Tibial nerve (tissue), 3 donors: ENCODE data around the gene MAB21L2.

Source experiments
- POLR2A ChIP-seq, 2 donors: fragments of 450-650 bp; IDR thresholded peaks; one replicate each; pipeline ENCODE4 v1.6.1; 2017; ENCODE audit warnings: antibody characterized with exemption in 2 of 2, mild to moderate bottlenecking in 2 of 2, moderate library complexity in 2 of 2
- TF ChIP-seq, protein P1 (sequence below), 5 experiments: fragments of 200-600 bp in 3 of 5; fragments of 450-650 bp in 2 of 5; sonication (generic) in 3 of 5; IDR thresholded peaks; one replicate each; pipeline ENCODE4 v1.5.1; 2016 to 2019; ENCODE audit warnings: antibody characterized with exemption in 5 of 5, mild to moderate bottlenecking in 3 of 5, moderate library complexity in 2 of 5

DNA sequence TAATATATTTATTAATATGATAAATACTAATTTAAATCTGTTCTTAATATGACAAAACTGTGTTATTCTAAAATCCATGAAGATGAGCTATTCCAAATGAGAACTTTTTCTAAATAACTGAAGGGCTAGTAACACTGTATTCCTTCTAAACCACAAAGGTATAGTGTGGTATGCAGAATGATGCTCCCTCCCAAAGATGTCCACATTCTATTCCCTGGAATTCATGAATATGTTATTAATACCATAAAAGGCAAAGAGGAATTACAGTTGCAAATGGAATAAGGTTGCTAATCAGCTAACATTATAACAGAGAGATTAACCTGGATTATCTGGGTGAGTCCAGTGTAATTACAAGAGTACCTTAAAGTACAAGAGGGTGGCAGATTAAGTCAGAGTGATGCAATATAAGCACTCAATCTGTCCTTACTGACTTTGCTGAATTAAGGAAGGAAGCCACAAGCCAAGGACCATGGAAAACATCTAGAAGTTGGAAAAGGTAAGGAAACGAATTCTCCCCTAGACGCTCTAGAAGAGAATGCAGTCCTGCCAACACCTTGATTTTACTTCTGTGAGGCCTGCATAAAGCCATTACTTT, 20.7 kb upstream of the MAB21L2 start:
- TF ChIP-seq, protein P1, sequence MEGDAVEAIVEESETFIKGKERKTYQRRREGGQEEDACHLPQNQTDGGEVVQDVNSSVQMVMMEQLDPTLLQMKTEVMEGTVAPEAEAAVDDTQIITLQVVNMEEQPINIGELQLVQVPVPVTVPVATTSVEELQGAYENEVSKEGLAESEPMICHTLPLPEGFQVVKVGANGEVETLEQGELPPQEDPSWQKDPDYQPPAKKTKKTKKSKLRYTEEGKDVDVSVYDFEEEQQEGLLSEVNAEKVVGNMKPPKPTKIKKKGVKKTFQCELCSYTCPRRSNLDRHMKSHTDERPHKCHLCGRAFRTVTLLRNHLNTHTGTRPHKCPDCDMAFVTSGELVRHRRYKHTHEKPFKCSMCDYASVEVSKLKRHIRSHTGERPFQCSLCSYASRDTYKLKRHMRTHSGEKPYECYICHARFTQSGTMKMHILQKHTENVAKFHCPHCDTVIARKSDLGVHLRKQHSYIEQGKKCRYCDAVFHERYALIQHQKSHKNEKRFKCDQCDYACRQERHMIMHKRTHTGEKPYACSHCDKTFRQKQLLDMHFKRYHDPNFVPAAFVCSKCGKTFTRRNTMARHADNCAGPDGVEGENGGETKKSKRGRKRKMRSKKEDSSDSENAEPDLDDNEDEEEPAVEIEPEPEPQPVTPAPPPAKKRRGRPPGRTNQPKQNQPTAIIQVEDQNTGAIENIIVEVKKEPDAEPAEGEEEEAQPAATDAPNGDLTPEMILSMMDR (IDR thresholded peaks at IDR 0.05): no peak
- no peak for TF ChIP-seq POLR2A (IDR thresholded peaks at IDR 0.05)
